Uterus (tissue), 2 donors: Measurements from ENCODE around the gene HDDC3.

ENCODE experiments used
- POLR2A ChIP-seq, 2 donors: fragments of 450-650 bp; IDR thresholded peaks; one replicate each; pipeline ENCODE4 v1.6.1; 2016; ENCODE audit warnings: antibody characterized with exemption in 2 of 2, mild to moderate bottlenecking in 1 of 2, moderate library complexity in 1 of 2
- TF ChIP-seq, protein P1 (sequence below), 4 experiments: fragments of 200-600 bp in 2 of 4; fragments of 450-650 bp in 2 of 4; sonication (generic) in 2 of 4; IDR thresholded peaks; one replicate each; pipeline ENCODE4 v1.5.1; 2016 to 2019; ENCODE audit warnings: antibody characterized with exemption in 4 of 4, mild to moderate bottlenecking in 2 of 4, moderate library complexity in 1 of 4

DNA sequence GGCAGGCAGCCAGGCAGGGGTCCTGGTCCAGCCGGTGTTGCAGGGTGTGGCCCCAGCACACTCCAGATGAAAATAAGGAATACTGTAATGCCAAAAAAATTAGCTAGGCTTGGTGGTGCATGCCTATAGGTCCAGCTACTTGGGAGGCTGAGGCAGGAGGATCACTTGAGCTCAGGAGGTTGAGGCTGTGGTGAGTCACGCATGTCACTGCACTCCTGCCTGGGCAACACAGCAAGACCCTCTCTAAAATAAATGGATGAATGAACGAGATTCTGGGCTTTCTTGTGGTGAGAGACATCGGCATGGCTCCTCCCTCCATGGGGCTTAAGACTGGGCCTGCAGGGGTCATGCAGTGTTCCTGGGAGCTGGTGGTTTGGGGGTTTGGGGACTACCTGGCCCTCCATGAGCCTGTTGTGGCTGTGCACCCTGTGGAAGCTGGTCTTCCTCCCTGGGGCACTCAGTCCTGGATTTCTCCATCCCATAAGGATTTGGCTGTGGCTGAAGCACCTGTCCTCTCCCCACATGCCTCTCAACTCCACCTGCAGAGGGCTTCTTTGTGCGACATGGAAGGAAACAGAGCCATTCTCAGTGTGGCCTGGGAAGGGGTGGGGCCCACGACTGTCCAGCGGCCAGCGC lies 14.7 kb upstream of the HDDC3 start:
- TF ChIP-seq POLR2A (IDR thresholded peaks at IDR 0.05), result no peak
- TF ChIP-seq, protein P1, sequence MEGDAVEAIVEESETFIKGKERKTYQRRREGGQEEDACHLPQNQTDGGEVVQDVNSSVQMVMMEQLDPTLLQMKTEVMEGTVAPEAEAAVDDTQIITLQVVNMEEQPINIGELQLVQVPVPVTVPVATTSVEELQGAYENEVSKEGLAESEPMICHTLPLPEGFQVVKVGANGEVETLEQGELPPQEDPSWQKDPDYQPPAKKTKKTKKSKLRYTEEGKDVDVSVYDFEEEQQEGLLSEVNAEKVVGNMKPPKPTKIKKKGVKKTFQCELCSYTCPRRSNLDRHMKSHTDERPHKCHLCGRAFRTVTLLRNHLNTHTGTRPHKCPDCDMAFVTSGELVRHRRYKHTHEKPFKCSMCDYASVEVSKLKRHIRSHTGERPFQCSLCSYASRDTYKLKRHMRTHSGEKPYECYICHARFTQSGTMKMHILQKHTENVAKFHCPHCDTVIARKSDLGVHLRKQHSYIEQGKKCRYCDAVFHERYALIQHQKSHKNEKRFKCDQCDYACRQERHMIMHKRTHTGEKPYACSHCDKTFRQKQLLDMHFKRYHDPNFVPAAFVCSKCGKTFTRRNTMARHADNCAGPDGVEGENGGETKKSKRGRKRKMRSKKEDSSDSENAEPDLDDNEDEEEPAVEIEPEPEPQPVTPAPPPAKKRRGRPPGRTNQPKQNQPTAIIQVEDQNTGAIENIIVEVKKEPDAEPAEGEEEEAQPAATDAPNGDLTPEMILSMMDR (IDR thresholded peaks at IDR 0.05), result no peak
